ENCODE results near the gene MKNK2.

MKNK2 gene

GRCh38 chr19:2026770-2027169 lies 24.3 kb downstream of the MKNK2 start:
- DNase-seq, result no peak

- DNase-seq, result no peak
Measured at GRCh38 chr19:2022289-2022688, 28.8 kb downstream of the MKNK2 start.

GRCh38 chr19:2021453-2022140 lies 29.4 kb downstream of the MKNK2 start:
- DNase-seq, result no peak

- DNase-seq, result no peak
Measured at GRCh38 chr19:2018752-2019151, 32.3 kb downstream of the MKNK2 start.

- peak; percentile 82 for DNase-seq
Measured at GRCh38 chr19:2016041-2016807, 34.8 kb downstream of the MKNK2 start.

GRCh38 chr19:2015608-2015950 lies 35.5 kb downstream of the MKNK2 start, which contains the start of gene BTBD2:
Gene BTBD2, minus strand, starts transcription at chr19:2015714. Its CDS starts 11 bp downstream, at chr19:2015703.
- DNase-seq, result peak; percentile 82

GRCh38 chr19:2014731-2015607 lies 36.1 kb downstream of the MKNK2 start:
- DNase-seq, result no peak

- DNase-seq, result no peak
Measured at GRCh38 chr19:2014131-2014571, 36.9 kb downstream of the MKNK2 start.

- no peak for DNase-seq
Measured at GRCh38 chr19:2013683-2013961, 37.4 kb downstream of the MKNK2 start.

- DNase-seq, result no peak
Measured at GRCh38 chr19:2012941-2013682, 37.9 kb downstream of the MKNK2 start.

GRCh38 chr19:2011169-2011568 lies 39.9 kb downstream of the MKNK2 start:
- no peak for DNase-seq

- no peak for DNase-seq
Measured at GRCh38 chr19:2010135-2010668, 40.8 kb downstream of the MKNK2 start.

- no peak for DNase-seq
Measured at GRCh38 chr19:2003874-2004273, 47.2 kb downstream of the MKNK2 start.

- DNase-seq, result no peak
Measured at GRCh38 chr19:1999856-2000515, 51.1 kb downstream of the MKNK2 start.

- no peak for DNase-seq
Measured at GRCh38 chr19:1998712-1999708, 52.0 kb downstream of the MKNK2 start.

GRCh38 chr19:1997353-1998233 lies 53.5 kb downstream of the MKNK2 start:
- no peak for DNase-seq

GRCh38 chr19:1992759-1993260 lies 58.2 kb downstream of the MKNK2 start:
- no peak for DNase-seq

- DNase-seq, result no peak
Measured at GRCh38 chr19:1991018-1991913, 59.8 kb downstream of the MKNK2 start.

All from left hindlimb (tissue), 1 donor.